ENCODE measurements around the gene SARNP.
"Not testable (repeated sequence)": the region's sequence is repeated elsewhere in the genome, so short reads cannot be mapped to it uniquely, and the experiment has no call there.

Gene SARNP, protein sequence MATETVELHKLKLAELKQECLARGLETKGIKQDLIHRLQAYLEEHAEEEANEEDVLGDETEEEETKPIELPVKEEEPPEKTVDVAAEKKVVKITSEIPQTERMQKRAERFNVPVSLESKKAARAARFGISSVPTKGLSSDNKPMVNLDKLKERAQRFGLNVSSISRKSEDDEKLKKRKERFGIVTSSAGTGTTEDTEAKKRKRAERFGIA

DNA sequence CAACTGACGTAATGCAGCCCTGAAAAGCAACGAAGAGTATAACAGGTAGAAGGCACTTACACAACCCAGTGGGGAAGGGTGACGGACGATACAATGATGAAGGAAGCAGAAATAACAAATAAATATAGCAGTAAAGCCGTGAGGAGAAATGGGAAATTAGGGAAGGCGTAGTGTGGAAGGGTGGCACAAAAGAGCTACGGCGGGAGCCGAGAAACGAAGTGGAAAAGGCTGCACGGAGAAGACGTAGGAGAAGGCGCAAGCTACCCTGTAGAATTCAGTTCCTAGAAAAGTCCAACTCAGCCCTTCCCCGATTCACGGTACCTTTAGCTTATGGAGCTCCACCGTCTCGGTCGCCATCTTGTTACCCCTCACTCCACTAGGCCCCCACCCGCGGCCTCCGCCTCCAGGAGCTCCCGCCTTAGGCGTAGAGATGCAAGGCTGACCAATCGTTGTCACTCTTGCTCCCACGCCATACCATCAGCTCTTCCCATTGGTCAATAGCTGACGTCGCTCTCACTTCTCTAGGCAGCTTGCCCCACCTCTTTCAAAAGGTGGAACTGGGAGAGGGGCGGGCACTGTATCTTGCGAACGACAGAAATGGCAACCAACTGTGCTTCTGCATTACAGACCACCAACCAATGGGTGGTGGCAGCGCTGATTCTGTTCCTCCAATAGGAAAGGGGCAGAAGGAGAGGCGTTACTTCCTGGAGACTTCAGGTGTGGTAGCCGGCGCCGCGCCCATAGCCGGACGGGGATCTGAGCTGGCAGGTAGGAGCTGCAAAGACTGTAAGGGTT, at the start of gene SARNP, which contains the start of gene ORMDL2:
TSS of gene SARNP (minus strand) at position 380 of the 795 bp plus-strand sequence. CDS start at position 357, 23 bp downstream.
TSS of gene ORMDL2 (plus strand) at position 697 of the 795 bp plus-strand sequence. CDS start 959 bp downstream, outside the sequence.
- DNase-seq (ENCODE audit: low spot score), result peak; percentile 100

DNA sequence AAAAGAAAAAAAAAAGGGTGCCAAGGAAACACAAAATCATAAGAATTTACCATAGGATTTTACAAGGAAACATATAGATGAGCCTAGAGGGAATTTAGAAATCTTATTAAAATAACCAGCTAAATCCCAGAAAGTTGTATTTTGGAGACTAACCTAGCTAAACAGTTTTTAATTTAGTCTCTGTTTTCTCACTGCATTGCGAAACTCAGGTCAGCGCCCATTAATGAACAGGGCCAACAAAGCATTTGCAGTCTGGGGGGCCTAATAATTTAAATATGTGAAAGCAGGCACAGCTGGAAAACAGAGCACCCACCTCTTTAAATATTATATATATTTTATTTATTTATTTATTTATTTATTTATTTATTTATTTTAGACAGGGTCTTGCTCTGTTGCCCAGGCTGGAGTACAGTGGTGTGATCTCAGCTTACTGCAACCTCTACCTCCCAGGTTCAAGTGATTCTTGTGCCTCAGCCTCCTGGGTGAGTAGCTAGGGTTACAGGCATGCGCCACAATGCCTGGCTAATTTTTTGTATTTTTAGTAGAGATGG, 49.0 kb upstream of the SARNP start:
- not testable (repeated sequence) for DNase-seq (ENCODE audit: low spot score)

DNA sequence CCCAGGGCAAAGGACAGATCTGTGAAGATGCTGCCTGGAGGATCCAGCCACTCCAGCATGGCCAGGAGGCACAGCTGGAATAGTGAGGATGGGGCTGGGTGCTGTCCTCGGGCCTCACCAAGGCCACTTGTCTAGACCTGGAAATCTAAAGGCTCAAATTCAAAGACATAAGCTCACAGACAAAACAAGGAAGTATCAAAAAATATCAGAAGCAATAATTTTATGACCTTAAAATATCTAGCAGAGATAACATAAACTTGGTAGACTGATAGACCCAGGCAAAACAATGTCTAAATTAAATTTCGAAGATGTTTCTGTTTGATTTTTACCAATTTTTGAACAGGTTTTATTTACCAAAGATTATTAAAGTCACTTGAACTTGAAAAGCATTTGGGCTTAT, 47.8 kb upstream of the SARNP start:
- DNase-seq (ENCODE audit: low spot score), result no peak

DNA sequence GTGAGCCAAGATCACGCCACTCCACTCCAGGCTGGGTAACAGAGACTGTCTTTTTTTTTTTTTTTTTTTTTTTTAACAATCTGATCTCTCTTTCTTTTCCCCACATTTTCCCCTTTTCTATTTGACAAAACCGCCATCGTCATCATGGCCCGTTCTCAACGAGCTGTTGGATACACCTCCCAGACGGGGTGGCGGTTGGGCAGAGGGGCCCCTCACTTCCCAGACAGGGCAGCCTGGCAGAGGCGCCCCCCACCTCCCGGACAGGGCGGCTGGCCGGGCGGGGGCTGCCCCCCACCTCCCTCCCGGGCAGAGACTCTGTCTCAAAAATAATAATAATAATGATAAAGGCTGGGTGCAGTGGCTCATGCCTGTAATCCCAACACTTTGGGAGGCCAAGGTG, 45.4 kb upstream of the SARNP start:
- DNase-seq (ENCODE audit: low spot score), result not testable (repeated sequence)

DNA sequence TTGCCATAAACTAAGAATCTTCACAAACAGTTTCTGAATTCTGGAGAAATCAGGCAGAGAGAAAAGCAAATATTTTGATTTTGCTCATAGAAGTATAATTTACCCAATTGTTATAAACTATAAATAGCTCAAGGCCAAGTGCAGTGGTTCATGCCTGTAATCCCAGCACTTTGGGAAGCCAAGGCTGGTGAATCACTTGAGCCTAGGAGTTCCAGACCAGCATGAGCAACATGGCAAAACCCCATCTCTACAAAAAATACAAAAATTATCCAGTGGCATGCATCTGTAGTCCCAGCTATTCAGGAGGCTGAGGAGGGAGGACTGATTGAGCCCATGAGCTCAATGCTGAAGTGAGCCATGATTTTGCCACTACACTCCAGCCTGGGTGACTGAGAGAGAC, 44.8 kb upstream of the SARNP start:
- no peak for DNase-seq (ENCODE audit: low spot score)

DNA sequence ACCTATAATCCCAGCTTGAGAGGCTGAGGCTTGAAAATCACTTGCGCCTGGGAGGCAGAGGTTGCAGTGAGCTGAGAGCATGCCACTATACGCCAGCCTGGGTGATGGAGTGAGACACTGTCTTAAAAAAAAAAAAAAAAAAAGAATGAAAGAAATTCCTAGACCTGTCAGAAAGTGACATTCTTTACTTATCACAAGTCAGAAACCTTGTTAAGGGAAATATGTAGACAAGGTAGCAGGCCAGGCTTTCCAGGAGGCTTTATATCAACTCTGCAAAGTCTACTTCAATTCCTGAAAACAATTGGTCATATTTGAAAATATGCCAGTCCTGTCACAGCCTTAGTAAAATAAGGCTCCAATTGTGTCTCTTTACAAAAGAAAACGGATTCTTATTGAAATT, 44.3 kb upstream of the SARNP start:
- DNase-seq (ENCODE audit: low spot score), result no peak

DNA sequence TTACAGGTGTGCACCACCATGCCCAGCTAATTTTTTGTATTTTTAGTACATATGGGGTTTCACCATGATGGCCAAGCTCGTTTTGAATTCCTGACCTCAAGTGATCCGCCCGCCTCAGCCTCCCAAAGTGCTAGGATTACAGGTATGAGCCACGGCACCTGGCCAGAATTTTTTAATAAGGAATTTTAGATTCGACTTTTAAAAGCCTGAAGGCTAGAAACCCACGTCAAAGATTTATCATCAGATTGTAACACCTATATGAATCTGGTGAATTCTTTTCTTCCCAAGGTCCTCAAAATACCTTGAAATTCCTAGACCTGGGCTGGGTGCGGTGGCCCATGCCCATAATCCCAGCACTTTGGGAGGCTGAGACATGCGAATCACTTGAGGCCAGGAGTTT, 43.9 kb upstream of the SARNP start:
- no peak for DNase-seq (ENCODE audit: low spot score)

DNA sequence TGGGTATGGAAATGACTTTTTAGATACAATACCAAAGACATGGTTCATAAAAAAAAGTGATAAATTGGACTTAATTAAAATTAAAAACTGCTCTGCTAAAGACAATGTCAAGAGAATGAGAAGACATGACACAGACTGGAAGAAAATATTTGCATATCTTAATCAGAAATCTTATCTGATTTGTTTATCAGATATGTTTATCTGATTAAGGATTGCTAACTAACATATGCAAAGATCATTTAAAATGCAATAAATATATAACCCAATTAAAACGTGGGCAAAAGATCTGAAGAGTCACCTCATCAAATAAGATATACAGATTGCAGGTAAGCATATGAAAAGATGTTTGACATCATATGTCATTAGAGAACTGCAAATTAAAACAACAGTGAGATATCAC, 35.2 kb upstream of the SARNP start:
- DNase-seq (ENCODE audit: low spot score), result no peak

DNA sequence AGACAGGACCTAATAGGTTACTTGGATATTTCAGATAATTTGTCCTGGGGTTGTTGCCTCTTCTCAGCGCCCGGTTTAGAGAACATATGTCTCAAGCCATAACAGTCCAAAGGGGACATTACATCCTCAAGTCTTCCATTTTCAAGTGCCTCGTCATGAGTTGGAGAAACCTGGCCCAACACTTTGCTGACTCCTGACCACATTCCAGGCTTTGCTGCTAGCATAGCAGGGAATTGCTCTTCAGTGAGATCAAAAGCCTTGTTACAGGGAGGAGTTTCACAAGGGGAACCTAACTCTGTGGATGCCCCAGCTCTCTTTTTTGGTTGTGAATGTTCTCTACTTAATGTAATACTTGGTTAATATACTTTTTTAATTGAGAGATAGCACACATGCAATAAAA, 33.4 kb upstream of the SARNP start:
- no peak for DNase-seq (ENCODE audit: low spot score)

DNA sequence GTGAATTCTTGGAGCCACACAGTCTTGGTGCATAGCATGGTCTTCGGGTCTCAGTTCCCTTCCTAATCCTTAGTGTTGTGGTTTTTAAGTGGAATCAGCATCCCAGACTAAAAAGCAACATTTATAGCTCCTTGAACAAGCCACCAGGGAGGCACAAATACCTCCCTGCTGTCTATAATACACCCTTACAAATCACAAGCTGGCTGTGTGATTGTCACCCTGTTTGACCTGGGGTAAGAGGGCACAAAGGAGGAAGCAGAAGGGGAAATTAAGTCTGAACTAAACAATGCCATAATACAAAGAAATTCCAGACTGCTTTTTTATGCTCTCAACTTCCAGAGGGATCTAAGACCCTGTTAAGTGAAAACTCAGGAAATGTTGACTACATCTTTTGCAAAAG, 32.9 kb upstream of the SARNP start:
- DNase-seq (ENCODE audit: low spot score), result no peak

DNA sequence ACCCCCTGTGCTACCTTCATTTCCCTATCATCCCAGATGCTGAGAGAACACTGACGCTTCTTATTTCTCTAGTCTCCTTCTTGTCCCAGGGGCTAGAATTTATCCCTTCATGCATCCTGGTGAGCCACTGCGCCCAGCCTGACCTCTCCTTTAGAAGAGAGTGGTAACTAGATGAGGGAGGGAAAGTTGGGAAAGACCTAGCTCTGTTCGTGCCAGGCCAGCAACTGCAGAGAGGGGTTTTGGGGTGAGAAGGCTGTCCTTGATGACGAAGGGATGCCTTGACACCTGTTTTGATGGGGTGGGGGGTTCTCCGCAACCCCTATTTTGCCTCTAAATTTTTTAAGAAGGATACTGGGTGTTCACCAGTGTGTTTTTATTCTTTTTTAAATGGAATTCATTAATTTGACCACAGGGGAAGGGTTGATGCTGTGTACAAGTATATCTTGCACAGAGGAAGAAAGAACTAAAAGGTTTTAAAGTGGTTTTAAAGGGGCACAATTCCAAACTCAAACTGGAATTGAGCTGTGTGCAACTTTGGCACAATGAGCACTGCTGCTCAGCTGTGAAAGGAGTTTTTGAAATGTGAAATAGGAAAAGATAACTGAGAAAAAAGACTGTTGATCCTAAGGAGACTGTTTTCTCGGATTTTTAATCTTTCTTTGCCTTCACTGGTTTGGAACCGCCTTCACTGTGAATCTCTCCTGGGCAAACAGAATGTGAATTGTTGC, 32.3 kb upstream of the SARNP start:
- DNase-seq (ENCODE audit: low spot score), result no peak

DNA sequence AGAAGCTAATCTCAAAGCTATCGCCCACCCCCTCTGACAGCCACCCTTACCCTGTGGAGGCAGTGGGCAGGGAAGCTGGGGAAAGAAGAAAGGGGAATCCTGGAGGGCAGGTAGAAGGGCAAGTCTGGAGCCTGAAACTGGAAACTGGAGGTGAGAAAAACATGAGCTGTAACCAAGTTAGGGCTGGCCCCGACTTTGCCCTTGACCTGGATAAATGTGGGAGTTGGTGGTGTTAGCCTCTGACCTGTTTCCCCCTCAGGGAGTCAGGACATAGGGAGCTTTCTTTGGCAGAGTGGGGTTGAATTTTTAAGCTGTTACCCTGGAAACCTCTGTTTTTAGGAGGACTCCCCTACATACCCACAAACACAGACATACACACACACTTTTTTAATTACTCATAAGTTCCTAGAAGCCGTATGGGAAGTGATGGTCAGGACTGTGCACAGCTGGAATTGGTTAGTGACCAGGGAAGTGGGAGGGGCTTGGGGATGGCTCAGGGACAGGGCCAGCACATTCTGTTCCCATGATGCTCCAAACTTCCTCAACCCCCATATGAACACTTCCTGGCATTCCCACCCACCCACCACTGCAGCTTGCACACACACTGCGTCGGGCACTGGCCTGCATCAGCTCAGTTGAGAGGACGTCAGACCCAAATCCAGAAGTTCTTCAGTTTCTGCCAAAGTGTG, 30.2 kb upstream of the SARNP start:
- peak; percentile 74 for DNase-seq (ENCODE audit: low spot score)

DNA sequence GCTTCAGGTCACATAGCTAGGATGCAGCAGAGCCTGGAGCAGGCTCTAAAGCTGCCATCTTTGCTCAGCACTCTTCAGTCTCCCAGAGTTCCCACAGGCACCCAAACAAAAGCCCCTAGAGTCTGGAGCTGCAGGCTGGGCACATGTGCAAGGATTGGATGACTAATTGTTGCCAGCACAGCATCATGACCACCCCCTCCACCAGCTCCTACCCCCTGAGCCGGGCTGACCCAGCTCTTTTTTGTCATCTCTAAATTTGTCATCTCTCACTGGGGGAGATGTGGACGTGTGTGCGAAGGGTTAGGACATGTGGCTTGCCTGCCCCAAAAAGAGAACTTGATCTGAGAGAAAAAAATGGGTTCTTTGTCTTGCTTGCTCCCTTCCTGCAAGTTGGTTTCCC, 29.5 kb upstream of the SARNP start:
- no peak for DNase-seq (ENCODE audit: low spot score)

DNA sequence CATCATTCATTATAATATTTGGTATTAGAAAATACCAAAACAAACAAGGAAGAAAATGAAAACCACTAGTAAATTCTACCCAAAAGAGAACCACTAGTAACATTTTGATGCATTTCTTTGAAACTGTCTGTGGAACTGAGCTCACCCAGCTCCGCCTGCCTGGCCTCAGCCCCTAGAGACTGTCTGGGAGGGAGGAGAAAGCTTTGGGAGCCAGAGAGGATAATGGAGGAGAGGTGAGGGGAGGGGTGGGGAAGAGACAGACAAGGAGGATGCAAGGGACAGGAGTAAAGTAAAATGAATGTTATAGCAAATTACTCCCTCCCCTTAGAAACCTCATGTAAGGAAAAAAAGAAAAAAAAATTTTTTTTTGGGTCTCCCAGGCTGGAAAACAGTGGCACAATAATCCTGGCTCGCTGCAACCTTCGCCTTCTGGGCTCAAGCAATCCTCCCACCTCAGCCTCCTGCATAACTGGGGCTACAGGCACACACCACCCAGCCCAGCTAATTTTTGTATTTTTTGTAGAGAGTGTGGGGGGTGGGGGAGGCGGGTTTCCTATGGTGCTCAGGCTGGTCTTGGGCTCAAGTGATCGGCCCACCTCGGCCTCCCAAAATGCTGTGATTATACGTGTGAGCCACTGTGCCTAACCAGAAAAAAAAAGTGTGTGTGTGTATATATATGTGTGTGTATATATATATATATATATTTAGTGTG, 28.4 kb upstream of the SARNP start:
- DNase-seq (ENCODE audit: low spot score), result no peak

DNA sequence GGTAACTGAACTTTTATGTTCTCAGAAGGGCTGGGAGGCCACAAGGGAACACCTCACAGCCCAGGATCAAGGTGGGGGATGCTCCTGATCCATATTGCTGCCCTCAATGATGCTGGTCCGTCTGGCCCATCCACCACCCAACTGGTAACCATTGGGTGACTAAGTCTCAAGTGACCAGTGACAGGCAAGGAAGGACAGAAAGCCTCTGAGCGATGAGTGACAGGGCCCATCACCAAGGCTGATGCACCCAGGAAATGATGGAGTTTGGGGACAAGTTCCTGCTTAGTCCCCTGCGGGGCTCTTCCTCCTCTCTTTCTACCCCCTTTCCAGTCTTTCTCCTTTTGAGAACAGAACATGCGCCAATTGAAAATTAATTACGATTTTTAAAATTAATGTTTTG, 27.8 kb upstream of the SARNP start:
- DNase-seq (ENCODE audit: low spot score), result no peak

DNA sequence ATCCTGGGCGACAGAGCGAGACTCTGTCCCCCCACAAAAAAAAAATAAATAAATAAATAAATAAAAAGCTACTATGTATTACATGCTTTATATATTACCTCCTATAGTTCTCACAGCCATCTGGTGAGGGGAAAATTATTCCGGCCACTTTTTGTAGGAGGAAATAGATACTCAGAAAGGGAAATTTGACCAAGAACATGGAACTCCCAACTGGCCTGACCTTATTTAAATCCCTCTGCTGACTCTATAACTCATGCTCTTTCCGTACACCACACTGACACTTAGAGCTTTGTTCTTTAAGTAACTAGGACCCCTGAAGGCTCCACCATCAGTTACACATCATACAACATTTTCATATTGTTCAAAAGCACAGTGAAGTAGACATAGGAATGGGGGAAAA, 27.4 kb upstream of the SARNP start:
- no peak for DNase-seq (ENCODE audit: low spot score)

DNA sequence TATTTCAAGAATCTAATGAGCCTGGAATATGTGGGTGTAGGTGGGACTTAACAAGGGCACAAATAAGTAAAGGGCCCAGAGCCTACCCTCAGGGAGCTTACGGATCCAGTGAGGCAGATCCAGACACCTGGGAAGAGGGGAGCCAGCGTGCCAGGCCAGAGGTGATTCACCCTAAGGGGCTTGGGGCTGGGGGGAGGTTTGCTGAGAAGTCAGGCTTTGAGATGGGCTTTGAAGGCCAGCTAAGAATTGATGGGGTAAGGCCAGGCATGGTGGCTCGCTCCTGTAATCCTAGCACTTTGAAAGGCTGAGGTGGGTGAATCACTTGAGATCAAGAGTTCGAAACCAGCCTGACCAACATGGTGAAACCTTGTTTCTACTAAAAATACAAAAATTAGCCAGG, 25.9 kb upstream of the SARNP start:
- DNase-seq (ENCODE audit: low spot score), result no peak

DNA sequence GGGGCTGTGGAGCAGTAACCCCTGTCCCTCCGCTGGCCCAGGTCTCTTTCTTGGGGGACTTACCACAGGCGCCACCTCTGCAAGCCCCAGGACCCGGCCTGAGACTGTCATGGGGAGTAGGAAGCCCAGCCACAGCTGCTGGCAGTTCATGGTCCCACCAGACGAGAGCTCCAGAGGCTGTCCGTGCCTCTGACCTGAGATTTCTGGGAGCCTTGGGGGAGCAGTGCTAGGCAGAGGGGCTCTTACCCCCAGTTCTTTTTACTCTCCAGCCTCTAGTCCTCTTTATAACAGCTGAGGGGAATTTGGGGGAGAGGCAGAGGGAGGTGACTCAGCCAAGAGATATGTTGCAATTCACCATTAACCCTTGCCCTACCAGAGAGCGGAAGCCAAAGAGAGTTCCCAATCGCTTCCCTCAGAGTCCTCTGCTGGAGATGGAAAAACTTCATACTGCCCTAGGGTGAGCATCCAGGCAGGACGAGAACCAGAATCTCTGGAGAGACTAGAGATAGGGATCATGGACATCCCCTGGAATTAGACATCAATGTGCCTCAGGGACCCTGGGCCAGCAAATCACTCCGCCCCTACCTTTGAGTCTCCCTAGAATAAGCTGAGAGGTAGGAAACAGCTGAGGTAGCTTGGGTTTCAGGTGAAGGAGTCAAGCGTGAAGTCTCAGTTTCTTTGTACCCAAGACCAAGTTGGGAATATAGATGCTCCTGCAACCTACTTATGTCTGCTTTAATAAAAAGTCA, 25.3 kb upstream of the SARNP start, which contains the start of gene MMP19:
TSS of gene MMP19 (minus strand) at position 256 of the 749 bp plus-strand sequence. CDS start at position 150, 106 bp downstream.
- DNase-seq (ENCODE audit: low spot score), result no peak

DNA sequence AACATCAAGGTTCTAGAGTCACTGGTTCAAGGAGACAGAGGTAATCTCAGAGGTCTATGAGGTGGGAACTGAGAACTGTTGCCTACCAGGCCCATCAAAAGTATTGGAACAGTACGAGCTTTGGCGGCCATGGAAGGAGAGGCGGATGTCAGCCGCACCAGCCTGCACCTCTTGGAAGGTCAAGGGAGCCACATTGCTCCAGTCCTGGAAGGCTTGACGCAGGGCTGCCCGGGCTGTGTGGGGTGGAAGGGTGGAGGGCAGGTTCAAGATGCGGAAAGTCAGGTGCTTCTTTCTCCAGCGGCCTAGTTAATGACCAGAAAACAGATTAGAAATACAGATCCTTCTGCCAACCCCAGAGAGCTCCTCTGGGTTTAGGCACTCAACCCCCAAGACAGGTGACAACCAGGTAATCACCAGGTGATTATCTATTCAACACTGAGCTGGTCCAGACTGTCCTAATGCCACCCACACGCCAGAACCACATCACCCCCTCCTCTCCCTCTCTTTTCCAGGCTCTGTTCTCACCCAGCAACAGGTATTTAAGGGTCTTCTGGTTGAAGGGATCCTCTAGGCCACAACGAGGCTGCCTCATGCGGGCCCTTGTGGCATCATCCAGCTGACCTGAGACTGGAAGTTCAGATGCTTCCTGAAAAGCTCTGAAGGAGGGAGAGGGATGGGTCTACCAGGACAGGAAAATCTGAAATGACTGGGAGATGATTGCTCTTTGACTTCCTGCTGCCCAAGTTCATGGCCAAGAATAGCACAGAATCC, 23.2 kb upstream of the SARNP start:
- DNase-seq (ENCODE audit: low spot score), result no peak

Data from Ammon's horn (tissue), 1 donor.